HEK293 (cell line): ENCODE measurements around the gene SLITRK5.

Experiments used
- CTCF ChIP-seq: fragments of 450-650 bp; formaldehyde crosslinking; IDR thresholded peaks from 2 replicates; pipeline ENCODE4 v1.5.1; 2016; ENCODE audit warnings: missing biosample characterization, missing genetic modification characterization
- ZBTB8A ChIP-seq: fragments of 450-650 bp; formaldehyde crosslinking; IDR thresholded peaks from 2 replicates; pipeline ENCODE4 v1.5.1; 2016; ENCODE audit warnings: missing biosample characterization, missing genetic modification characterization
- TF ChIP-seq, protein P1 (sequence below): fragments of 450-650 bp; formaldehyde crosslinking; IDR thresholded peaks from 2 replicates; pipeline ENCODE4 v1.5.1; 2016; ENCODE audit warnings: missing biosample characterization, missing genetic modification characterization
- TF ChIP-seq, protein P2 (sequence below): fragments of 450-650 bp; formaldehyde crosslinking; IDR thresholded peaks from 2 replicates; pipeline ENCODE4 v1.5.1; 2016; ENCODE audit warnings: missing biosample characterization, missing genetic modification characterization, borderline replicate concordance

DNA sequence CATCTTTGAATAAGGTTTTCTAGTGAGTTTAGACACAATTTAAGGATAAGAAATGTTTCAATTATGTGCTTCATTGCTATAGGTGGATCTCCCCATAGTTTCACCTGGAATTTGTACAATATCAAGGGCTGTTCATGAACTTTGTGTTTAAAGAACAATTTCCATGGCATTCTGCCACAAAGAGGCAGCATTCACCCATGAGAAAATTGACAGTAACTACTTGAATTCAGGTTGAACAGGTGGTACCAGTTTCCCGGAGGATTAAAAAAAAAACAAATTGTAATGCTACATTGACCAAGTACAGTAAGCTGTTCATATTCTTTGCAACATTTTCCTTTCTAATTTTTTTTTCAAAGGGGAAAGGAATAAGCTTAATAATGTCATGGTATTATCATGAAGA lies 9.1 kb downstream of the SLITRK5 start:
- no peak for TF ChIP-seq CTCF (tag by site-specific recombination)
- no peak for TF ChIP-seq ZBTB8A (tag by site-specific recombination)
- TF ChIP-seq, protein P1, sequence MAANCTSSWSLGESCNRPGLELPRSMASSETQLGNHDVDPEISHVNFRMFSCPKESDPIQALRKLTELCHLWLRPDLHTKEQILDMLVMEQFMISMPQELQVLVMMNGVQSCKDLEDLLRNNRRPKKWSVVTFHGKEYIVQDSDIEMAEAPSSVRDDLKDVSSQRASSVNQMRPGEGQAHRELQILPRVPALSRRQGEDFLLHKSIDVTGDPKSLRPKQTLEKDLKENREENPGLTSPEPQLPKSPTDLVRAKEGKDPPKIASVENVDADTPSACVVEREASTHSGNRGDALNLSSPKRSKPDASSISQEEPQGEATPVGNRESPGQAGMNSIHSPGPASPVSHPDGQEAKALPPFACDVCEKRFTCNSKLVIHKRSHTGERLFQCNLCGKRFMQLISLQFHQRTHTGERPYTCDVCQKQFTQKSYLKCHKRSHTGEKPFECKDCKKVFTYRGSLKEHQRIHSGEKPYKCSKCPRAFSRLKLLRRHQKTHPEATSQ, result no peak
- TF ChIP-seq, protein P2, sequence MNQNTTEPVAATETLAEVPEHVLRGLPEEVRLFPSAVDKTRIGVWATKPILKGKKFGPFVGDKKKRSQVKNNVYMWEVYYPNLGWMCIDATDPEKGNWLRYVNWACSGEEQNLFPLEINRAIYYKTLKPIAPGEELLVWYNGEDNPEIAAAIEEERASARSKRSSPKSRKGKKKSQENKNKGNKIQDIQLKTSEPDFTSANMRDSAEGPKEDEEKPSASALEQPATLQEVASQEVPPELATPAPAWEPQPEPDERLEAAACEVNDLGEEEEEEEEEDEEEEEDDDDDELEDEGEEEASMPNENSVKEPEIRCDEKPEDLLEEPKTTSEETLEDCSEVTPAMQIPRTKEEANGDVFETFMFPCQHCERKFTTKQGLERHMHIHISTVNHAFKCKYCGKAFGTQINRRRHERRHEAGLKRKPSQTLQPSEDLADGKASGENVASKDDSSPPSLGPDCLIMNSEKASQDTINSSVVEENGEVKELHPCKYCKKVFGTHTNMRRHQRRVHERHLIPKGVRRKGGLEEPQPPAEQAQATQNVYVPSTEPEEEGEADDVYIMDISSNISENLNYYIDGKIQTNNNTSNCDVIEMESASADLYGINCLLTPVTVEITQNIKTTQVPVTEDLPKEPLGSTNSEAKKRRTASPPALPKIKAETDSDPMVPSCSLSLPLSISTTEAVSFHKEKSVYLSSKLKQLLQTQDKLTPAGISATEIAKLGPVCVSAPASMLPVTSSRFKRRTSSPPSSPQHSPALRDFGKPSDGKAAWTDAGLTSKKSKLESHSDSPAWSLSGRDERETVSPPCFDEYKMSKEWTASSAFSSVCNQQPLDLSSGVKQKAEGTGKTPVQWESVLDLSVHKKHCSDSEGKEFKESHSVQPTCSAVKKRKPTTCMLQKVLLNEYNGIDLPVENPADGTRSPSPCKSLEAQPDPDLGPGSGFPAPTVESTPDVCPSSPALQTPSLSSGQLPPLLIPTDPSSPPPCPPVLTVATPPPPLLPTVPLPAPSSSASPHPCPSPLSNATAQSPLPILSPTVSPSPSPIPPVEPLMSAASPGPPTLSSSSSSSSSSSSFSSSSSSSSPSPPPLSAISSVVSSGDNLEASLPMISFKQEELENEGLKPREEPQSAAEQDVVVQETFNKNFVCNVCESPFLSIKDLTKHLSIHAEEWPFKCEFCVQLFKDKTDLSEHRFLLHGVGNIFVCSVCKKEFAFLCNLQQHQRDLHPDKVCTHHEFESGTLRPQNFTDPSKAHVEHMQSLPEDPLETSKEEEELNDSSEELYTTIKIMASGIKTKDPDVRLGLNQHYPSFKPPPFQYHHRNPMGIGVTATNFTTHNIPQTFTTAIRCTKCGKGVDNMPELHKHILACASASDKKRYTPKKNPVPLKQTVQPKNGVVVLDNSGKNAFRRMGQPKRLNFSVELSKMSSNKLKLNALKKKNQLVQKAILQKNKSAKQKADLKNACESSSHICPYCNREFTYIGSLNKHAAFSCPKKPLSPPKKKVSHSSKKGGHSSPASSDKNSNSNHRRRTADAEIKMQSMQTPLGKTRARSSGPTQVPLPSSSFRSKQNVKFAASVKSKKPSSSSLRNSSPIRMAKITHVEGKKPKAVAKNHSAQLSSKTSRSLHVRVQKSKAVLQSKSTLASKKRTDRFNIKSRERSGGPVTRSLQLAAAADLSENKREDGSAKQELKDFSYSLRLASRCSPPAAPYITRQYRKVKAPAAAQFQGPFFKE (tag by site-specific recombination), result no peak
